B cell (primary cell): ENCODE data around the gene LDB3. TPM values are rescaled to one million over a fixed set of nuclear protein-coding genes. Genes with fewer than 3 reads are reported as not detected.

Source experiments
- ATAC-seq: fragments of 200-7000 bp; cut with Tn5 transposase; one replicate; pipeline ENCODE4 v1.10.0; 2021; ENCODE audit warnings: low read depth, mild to moderate bottlenecking, moderate number of reproducible peaks, moderate library complexity
- CTCF ChIA-PET: fragments of 350-600 bp; sonication (Branson Sonifier 250); formaldehyde crosslinking; loops from one replicate; lab custom pipeline; 2021; ENCODE audit warnings: antibody characterized with exemption, inconsistent platforms; lab: Charles Lee
- POLR2A ChIA-PET: fragments of 350-600 bp; sonication (Branson Sonifier 250); formaldehyde crosslinking; loops from one replicate; lab custom pipeline; 2021; ENCODE audit warnings: antibody characterized with exemption; lab: Charles Lee
- DNase-seq: peaks from one replicate; pipeline ENCODE4 v3.0.0; 2013
- H2AFZ ChIP-seq: 2 replicates; pipeline ENCODE4 v1.6.1; 2012; ENCODE audit warnings: mild to moderate bottlenecking, low read depth, low read length; ENCODE audit not compliant: insufficient read depth, poor library complexity, severe bottlenecking
- H3K27ac ChIP-seq, 2 donors: 1 replicate in 1 of 2; 2 replicates in 1 of 2; pipeline ENCODE4 v1.5.1; 2012 to 2013; ENCODE audit warnings: low read length in 2 of 2, mild to moderate bottlenecking in 2 of 2, moderate library complexity in 1 of 2
- H3K27me3 ChIP-seq, 4 experiments: fragments of 200-600 bp in 1 of 4; sonication (generic) in 1 of 4; replicated peaks in 1 of 4; 1 replicate in 2 of 4; 2 replicates in 2 of 4; pipeline versions ENCODE4 v1.6.1 to v1.7.0; 2013 to 2016; ENCODE audit warnings: low read length in 3 of 4, mild to moderate bottlenecking in 2 of 4, mixed read lengths in 1 of 4, moderate library complexity in 1 of 4; ENCODE audit not compliant: insufficient read depth in 4 of 4, control insufficient read depth in 3 of 4; ENCODE audit errors: control extremely low read depth in 1 of 4
- H3K36me3 ChIP-seq, 2 experiments: replicated peaks in 1 of 2; 1 replicate in 1 of 2; 2 replicates in 1 of 2; pipeline versions ENCODE4 v1.6.1 to v1.7.1; 2013; ENCODE audit warnings: low read length in 1 of 2; ENCODE audit not compliant: insufficient read depth in 2 of 2, control insufficient read depth in 1 of 2; ENCODE audit errors: control extremely low read depth in 1 of 2, extremely low read depth in 1 of 2
- H3K4me1 ChIP-seq, 2 donors: fragments of 200-600 bp in 1 of 2; sonication (generic) in 1 of 2; 1 replicate in 1 of 2; 2 replicates in 1 of 2; pipeline versions ENCODE4 v1.5.1 to v1.6.1; 2013 to 2017; ENCODE audit warnings: low read length in 2 of 2; ENCODE audit not compliant: control insufficient read depth in 2 of 2, insufficient read depth in 2 of 2
- H3K4me2 ChIP-seq: replicated peaks from 2 replicates; pipeline ENCODE3; 2012; ENCODE audit warnings: mild to moderate bottlenecking, low read depth, low read length; ENCODE audit not compliant: poor library complexity, severe bottlenecking
- H3K4me3 ChIP-seq, 5 experiments: fragments of 200-600 bp in 1 of 5; sonication (generic) in 1 of 5; 1 replicate in 3 of 5; 2 replicates in 2 of 5; pipeline versions ENCODE4 v1.5.1 to v1.7.0; 2011 to 2016; ENCODE audit warnings: low read length in 4 of 5, mild to moderate bottlenecking in 4 of 5, low read depth in 2 of 5, control low read depth in 1 of 5, moderate library complexity in 1 of 5; ENCODE audit not compliant: insufficient read depth in 1 of 5; ENCODE audit errors: control extremely low read depth in 1 of 5, extremely low read depth in 1 of 5
- H3K79me2 ChIP-seq: fragments of 200-600 bp; sonication (generic); one replicate; pipeline ENCODE4 v1.6.0; 2016; ENCODE audit warnings: low read length; ENCODE audit not compliant: control insufficient read depth, insufficient read depth
- H3K9ac ChIP-seq: fragments of 200-600 bp; sonication (generic); 2 replicates; pipeline ENCODE4 v1.6.1; 2017; ENCODE audit warnings: mild to moderate bottlenecking, low read length, moderate library complexity
- H3K9me3 ChIP-seq, 3 donors: one replicate each; pipeline versions ENCODE4 v1.6.1 to v1.7.1; 2013; ENCODE audit warnings: low read length in 2 of 3; ENCODE audit not compliant: control insufficient read depth in 2 of 3, insufficient read depth in 1 of 3; ENCODE audit errors: control extremely low read depth in 1 of 3
- H4K20me1 ChIP-seq: 2 replicates; pipeline ENCODE4 v1.6.0; 2012; ENCODE audit warnings: mild to moderate bottlenecking, low read length; ENCODE audit not compliant: insufficient read depth, control insufficient read depth, poor library complexity, severe bottlenecking
- H3K27ac Mint-ChIP-seq: one replicate; pipeline ENCODE4 v1.8.0; 2021; ENCODE audit warnings: mixed read lengths
- H3K27me3 Mint-ChIP-seq: one replicate; pipeline ENCODE4 v1.8.0; 2021; ENCODE audit warnings: mixed read lengths
- H3K4me1 Mint-ChIP-seq: one replicate; pipeline ENCODE4 v1.8.0; 2021; ENCODE audit warnings: mixed read lengths
- H3K4me3 Mint-ChIP-seq: one replicate; pipeline ENCODE4 v1.8.0; 2021; ENCODE audit warnings: mixed read lengths
- H3K9me3 Mint-ChIP-seq: one replicate; pipeline ENCODE4 v1.8.0; 2022; ENCODE audit warnings: mixed read lengths; ENCODE audit not compliant: insufficient read depth
- EZH2 ChIP-seq: IDR thresholded peaks from 2 replicates; pipeline ENCODE4 v1.6.1; 2012; ENCODE audit warnings: borderline replicate concordance, low read depth, mild to moderate bottlenecking, moderate library complexity, low read length; ENCODE audit not compliant: insufficient read depth, poor library complexity, severe bottlenecking
- WGBS: methylation state at CpG from one replicate; pipeline ENCODE4 v1.1.5; 2013; ENCODE audit warnings: missing lambda C conversion rate; ENCODE audit not compliant: insufficient coverage; 5-methylcytosine and 5-hydroxymethylcytosine counted together
- intact Hi-C: fragments of 100-400 bp; cut with micrococcal nuclease; formaldehyde crosslinking; loops from one replicate; pipeline ENCODE4 v1.10.0; 2022
- polyA plus RNA-seq: library from polyadenylated mRNA; depleted of rRNA; stranded (reverse); fragments of >200 nt; gene quantifications from 2 replicates; pipeline ENCODE4 v1.2.3, GENCODE V29; 2012
- total RNA-seq, 2 donors: library from RNA; stranded (reverse); fragments of 120-200 nt in 1 of 2; gene quantifications; 1 replicate in 1 of 2; 2 replicates in 1 of 2; pipeline versions ENCODE4 v1.2.3 to v1.2.4, GENCODE V29; 2013 to 2022
- TF ChIP-seq, protein P1 (sequence below): fragments of 200-600 bp; IDR thresholded peaks from one replicate; pipeline ENCODE4 v1.8.0; 2022; ENCODE audit warnings: antibody characterized with exemption, mild to moderate bottlenecking

The LDB3 gene
- total and polyA plus RNA-seq, 2 donors (not counting 1 experiment from before 2014, with no cell fraction given), result 0.01 to 0.07 TPM

DNA sequence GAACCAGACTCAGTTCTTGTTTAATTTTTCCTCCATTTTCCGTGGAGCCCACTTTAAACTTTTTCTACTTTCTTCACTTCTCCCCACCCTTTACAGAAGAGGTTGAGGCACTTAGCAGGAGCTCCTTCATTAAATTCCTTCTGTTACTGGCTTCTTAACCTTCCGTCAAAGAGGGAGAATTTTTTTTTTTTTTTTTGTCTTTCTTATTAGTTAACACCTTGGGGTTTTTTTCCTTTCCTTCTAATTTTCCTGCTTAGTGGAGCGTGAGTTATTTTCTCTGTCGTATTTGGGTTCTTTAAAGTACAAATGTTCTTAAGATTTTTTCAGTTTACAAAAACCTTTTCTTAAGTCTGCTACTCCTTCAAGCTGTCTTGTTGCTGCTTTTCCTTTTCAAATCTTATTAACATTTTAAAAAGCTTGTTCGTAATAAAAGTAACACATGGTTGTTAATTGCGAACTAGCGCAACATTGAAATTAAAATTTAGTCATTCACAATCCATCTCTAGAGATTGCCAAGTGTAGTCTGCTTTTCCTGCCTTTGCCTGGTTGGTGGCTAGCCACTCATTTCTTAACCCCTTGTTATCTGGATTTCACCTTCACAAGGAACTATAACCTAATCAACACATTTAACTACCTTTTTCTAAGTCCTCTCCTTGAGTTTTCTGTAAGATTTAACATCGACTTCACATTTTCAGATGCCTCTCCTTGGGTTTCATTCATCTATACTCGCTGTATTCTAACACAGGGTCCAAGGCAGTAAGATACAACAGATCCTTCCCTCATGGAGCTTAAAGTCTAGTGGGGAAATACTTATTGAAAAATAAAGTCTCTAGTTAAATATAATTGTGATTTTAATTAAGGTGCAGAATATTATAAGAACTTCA, 90.1 kb downstream of the LDB3 start:
- Mint-ChIP-seq H3K4me3 (peak overlapping the region; percentile 94), H3K9me3 (no peaks in the 10 kb centered on the region), H3K4me1 (peaks cover 32% of the 10 kb centered on the region), H3K27ac (no peak overlapping the region), H3K27me3 (peaks cover 34% of the 10 kb centered on the region)
- ChIA-PET CTCF (interaction anchor here (0.7 kb wide), 1 partner anchor 64 kb away, joined by 3 read pairs; no protein-coding TSS in a partner anchor), POLR2A (interaction anchor here (1.4 kb wide), 1 partner anchor 46 kb away, joined by 3 read pairs; no protein-coding TSS in a partner anchor)
- intact Hi-C loops, result loop anchor here (5.0 kb wide), 1 partner anchor 356 kb away; no protein-coding TSS in a partner anchor
- 49% methylated on average over 2 of the region's 9 CpGs for WGBS
- no peaks in the 10 kb centered on the region for H3K36me3 ChIP-seq
- H3K27ac ChIP-seq, result no peak overlapping the region
- H3K4me2 ChIP-seq, result peak overlapping the region; percentile 39
- H3K27me3 ChIP-seq, result peaks cover 3 to 30% (median 27%) of the 10 kb centered on the region in 4 experiments
- no peaks in the 10 kb centered on the region for H3K9me3 ChIP-seq
- H3K9ac ChIP-seq, result no peak overlapping the region
- H3K4me1 ChIP-seq, result peaks cover 28 to 31% of the 10 kb centered on the region in 2 donors
- H4K20me1 ChIP-seq, result no peaks in the 10 kb centered on the region
- H3K79me2 ChIP-seq, result peaks cover 20% of the 10 kb centered on the region
- TF ChIP-seq, protein P1, sequence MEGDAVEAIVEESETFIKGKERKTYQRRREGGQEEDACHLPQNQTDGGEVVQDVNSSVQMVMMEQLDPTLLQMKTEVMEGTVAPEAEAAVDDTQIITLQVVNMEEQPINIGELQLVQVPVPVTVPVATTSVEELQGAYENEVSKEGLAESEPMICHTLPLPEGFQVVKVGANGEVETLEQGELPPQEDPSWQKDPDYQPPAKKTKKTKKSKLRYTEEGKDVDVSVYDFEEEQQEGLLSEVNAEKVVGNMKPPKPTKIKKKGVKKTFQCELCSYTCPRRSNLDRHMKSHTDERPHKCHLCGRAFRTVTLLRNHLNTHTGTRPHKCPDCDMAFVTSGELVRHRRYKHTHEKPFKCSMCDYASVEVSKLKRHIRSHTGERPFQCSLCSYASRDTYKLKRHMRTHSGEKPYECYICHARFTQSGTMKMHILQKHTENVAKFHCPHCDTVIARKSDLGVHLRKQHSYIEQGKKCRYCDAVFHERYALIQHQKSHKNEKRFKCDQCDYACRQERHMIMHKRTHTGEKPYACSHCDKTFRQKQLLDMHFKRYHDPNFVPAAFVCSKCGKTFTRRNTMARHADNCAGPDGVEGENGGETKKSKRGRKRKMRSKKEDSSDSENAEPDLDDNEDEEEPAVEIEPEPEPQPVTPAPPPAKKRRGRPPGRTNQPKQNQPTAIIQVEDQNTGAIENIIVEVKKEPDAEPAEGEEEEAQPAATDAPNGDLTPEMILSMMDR, result no peak
- TF ChIP-seq EZH2, result no peak
- no peak overlapping the region for H3K4me3 ChIP-seq
- no peak overlapping the region for H2AFZ ChIP-seq
- peak; percentile 22 for DNase-seq
- no peak for ATAC-seq
